GM12878 (cell line): ENCODE results near the gene DNAJC4. TPM values are rescaled to one million over a fixed set of nuclear protein-coding genes. Genes with fewer than 3 reads are reported as not detected.

Experiments
- ATAC-seq: fragments of 200-7000 bp; cut with Tn5 transposase; 3 replicates; pipeline ENCODE4 v1.9.1; 2020; ENCODE audit warnings: mild to moderate bottlenecking, moderate library complexity
- BruUV-seq: library from RNA; stranded (reverse); fragments of 400-500 nt; replicated peaks from 2 replicates; lab custom pipeline; 2021; lab: Mats Ljungman, UMichigan
- CTCF ChIA-PET: fragments of 300-600 bp; sonication (Branson Sonifier 250); formaldehyde crosslinking; extraction: SDS; loops from one replicate; lab custom pipeline; 2021; ENCODE audit warnings: inconsistent platforms; lab: Yijun Ruan, JAX
- POLR2A ChIA-PET: fragments of 350-600 bp; formaldehyde crosslinking; extraction: SDS; loops from one replicate; lab custom pipeline; 2021; ENCODE audit warnings: inconsistent platforms; lab: Charles Lee
- RAD21 ChIA-PET: fragments of 300-600 bp; sonication (Branson Sonifier 250); formaldehyde crosslinking; loops from one replicate; lab custom pipeline; 2023; ENCODE audit warnings: antibody characterized with exemption; ENCODE audit not compliant: unreplicated experiment; lab: Charles Lee
- SMC1A ChIA-PET: fragments of 300-600 bp; sonication (Branson Sonifier 250); formaldehyde crosslinking; loops from one replicate; lab custom pipeline; 2023; ENCODE audit not compliant: unreplicated experiment, uncharacterized antibody; lab: Charles Lee
- DNase-seq: peaks from one replicate; pipeline ENCODE4 v3.0.0-alpha.2; 2011; ENCODE audit warnings: low read depth, low spot score
- FAIRE-seq: peaks from 3 replicates; lab custom pipeline; 2011; peaks lifted over from hg19 to GRCh38; lab: Jason Lieb, UNC
- H2AFZ ChIP-seq: 2 replicates; pipeline ENCODE4 v1.6.0; 2011; ENCODE audit warnings: low read depth, low read length, control low read depth; ENCODE audit not compliant: control insufficient read depth
- H3K27ac ChIP-seq: 2 replicates; pipeline ENCODE4 v1.5.1; 2011; ENCODE audit warnings: control low read depth; ENCODE audit not compliant: control insufficient read depth, insufficient read depth
- H3K27me3 ChIP-seq, 2 experiments: replicated peaks in 1 of 2; 2 replicates each; pipeline versions ENCODE4 v1.6.0 to v1.6.1; 2011; ENCODE audit warnings: low read length in 1 of 2; ENCODE audit not compliant: control insufficient read depth in 2 of 2, insufficient read depth in 2 of 2
- H3K36me3 ChIP-seq, 2 experiments: 2 replicates each; pipeline ENCODE4 v1.5.1; 2011; ENCODE audit warnings: low read length in 1 of 2; ENCODE audit not compliant: control insufficient read depth in 2 of 2, insufficient read depth in 2 of 2
- H3K4me1 ChIP-seq: 2 replicates; pipeline ENCODE4 v1.6.1; 2011; ENCODE audit warnings: mild to moderate bottlenecking, low read length, moderate library complexity, mixed read lengths; ENCODE audit not compliant: control insufficient read depth, insufficient read depth
- H3K4me2 ChIP-seq: 2 replicates; pipeline ENCODE4 v1.6.0; 2011; ENCODE audit warnings: control low read depth; ENCODE audit not compliant: control insufficient read depth, insufficient read depth
- H3K4me3 ChIP-seq: fragments of 200-600 bp; sonication (generic); 2 replicates; pipeline ENCODE4 v1.5.1; 2016
- H3K79me2 ChIP-seq: 2 replicates; pipeline ENCODE4 v1.6.0; 2011; ENCODE audit warnings: low read length; ENCODE audit not compliant: control insufficient read depth, insufficient read depth
- H3K9ac ChIP-seq: 2 replicates; pipeline ENCODE4 v1.8.0; 2011; ENCODE audit warnings: low read length, control low read depth, mixed read lengths; ENCODE audit not compliant: control insufficient read depth, insufficient read depth
- H3K9me3 ChIP-seq: replicated peaks from 3 replicates; pipeline ENCODE4 v1.5.1; 2011; ENCODE audit warnings: mild to moderate bottlenecking, low read length; ENCODE audit not compliant: control insufficient read depth, insufficient read depth
- H4K20me1 ChIP-seq: 2 replicates; pipeline ENCODE4 v1.6.0; 2011; ENCODE audit not compliant: control insufficient read depth, insufficient read depth
- FOXK2 ChIP-seq: fragments of 450-650 bp; IDR thresholded peaks from 2 replicates; pipeline ENCODE4 v1.6.1; 2017; ENCODE audit warnings: mild to moderate bottlenecking, moderate library complexity
- MLLT1 ChIP-seq: fragments of 450-650 bp; IDR thresholded peaks from 2 replicates; pipeline ENCODE4 v1.6.1; 2016; ENCODE audit warnings: mild to moderate bottlenecking
- PAX8 ChIP-seq: fragments of 450-650 bp; IDR thresholded peaks from 2 replicates; pipeline ENCODE4 v1.6.1; 2017; ENCODE audit warnings: mild to moderate bottlenecking, moderate library complexity
- POLR2A ChIP-seq: IDR thresholded peaks from 2 replicates; pipeline ENCODE4 v1.6.1; 2011; ENCODE audit warnings: low read depth, mild to moderate bottlenecking, low read length
- POLR2AphosphoS5 ChIP-seq: IDR thresholded peaks from 2 replicates; pipeline ENCODE4 v1.6.1; 2011; ENCODE audit warnings: mild to moderate bottlenecking, low read length, inconsistent platforms
- SMAD1 ChIP-seq: fragments of 450-650 bp; IDR thresholded peaks from 2 replicates; pipeline ENCODE4 v1.6.1; 2018; ENCODE audit warnings: mild to moderate bottlenecking, low read depth; ENCODE audit not compliant: partially characterized antibody
- WRNIP1 ChIP-seq: IDR thresholded peaks from 2 replicates; pipeline ENCODE4 v1.6.1; 2011; ENCODE audit warnings: low read depth, low read length, improper control_type of control experiment, borderline replicate concordance
- ZBTB40 ChIP-seq: fragments of 450-650 bp; IDR thresholded peaks from 2 replicates; pipeline ENCODE4 v1.6.1; 2016; ENCODE audit warnings: mild to moderate bottlenecking, moderate library complexity, borderline replicate concordance
- ZNF207 ChIP-seq: fragments of 450-650 bp; IDR thresholded peaks from 2 replicates; pipeline ENCODE4 v1.6.1; 2014; ENCODE audit warnings: antibody characterized with exemption, mild to moderate bottlenecking, borderline replicate concordance
- WGBS: methylation state at CpG from one replicate; pipeline ENCODE4 v1.1.6; 2016; ENCODE audit warnings: low lambda C conversion rate; ENCODE audit not compliant: insufficient replicate concordance, insufficient coverage; ENCODE audit errors: missing lambda C conversion rate; 5-methylcytosine and 5-hydroxymethylcytosine counted together
- in situ Hi-C: fragments of 300-500 bp; cut with MboI; formaldehyde crosslinking; loops from 9 replicates; pipeline ENCODE4 v1.14.3; 2018; ENCODE audit warnings: mixed read lengths
- intact Hi-C: fragments of 100-400 bp; cut with micrococcal nuclease; formaldehyde crosslinking; loops from one replicate; pipeline ENCODE4 v1.14.2; 2022; ENCODE audit not compliant: unreplicated experiment
- polyA plus RNA-seq, 11 experiments: library from polyadenylated mRNA; depleted of rRNA in 4 of 11; unstranded in 6 of 11; stranded (reverse) in 5 of 11; fragments of >200 nt; fragmentation: Nextera tagmentation in 4 of 11; fragmentation: Illumina TruSeq in 1 of 11; extraction: Ambion mirVana in 4 of 11; extraction: Trizol in 1 of 11; gene quantifications; 1 replicate in 1 of 11; 2 replicates in 10 of 11; pipeline versions ENCODE4 v1.2.1 to v1.2.3, GENCODE V29; 2011 to 2016; ENCODE audit warnings: inconsistent platforms in 2 of 11, missing spikeins in 2 of 11, low read depth in 1 of 11
- total RNA-seq, 4 experiments: library from RNA; depleted of rRNA in 3 of 4; stranded (reverse); fragments of >200 nt in 3 of 4; fragmentation: Illumina TruSeq in 1 of 4; extraction: Trizol in 1 of 4; gene quantifications; 2 replicates each; pipeline versions ENCODE4 v1.2.1 to v1.2.3, GENCODE V29; 2013 to 2021

The DNAJC4 gene
- total and polyA plus RNA-seq, 10 of the 15 experiments (the other 5 are each of a cell fraction or from before 2014, with no cell fraction given), result 3.7 to 64.9 (median 30.1) TPM

- peaks cover 0 to 10% of the 10 kb centered on the region in 2 experiments; a peak in 2 of 4 replicates for H3K36me3 ChIP-seq
- WGBS, result 77% methylated on average over 8 of the region's 8 CpGs
- H2AFZ ChIP-seq, result no peak overlapping the region
- ChIA-PET CTCF (interaction anchor here (1.2 to 6.2 kb wide), 8 partner anchors 8 to 112 kb away, joined by 3 to 66 read pairs (median 12); partner anchors contain the start of genes BAD, CATSPERZ, FERMT3 and NUDT22), RAD21 (interaction anchor here (0.9 to 8.6 kb wide), 5 partner anchors 9 to 59 kb away, joined by 3 to 104 read pairs (median 4); partner anchors contain the start of genes FERMT3, NUDT22 and TRPT1), SMC1A (interaction anchor here (0.8 to 5.0 kb wide), 2 partner anchors 15 to 37 kb away, joined by 3 to 40 read pairs; partner anchors contain the start of gene FERMT3), POLR2A (interaction anchor here (1.2 to 7.4 kb wide), 8 partner anchors 16 to 61 kb away, joined by 3 to 82 read pairs (median 5); partner anchors contain the start of genes BAD, DNAJC4, FERMT3 and NUDT22)
- H3K9me3 ChIP-seq, result no peaks in the 10 kb centered on the region
- H4K20me1 ChIP-seq, result no peaks in the 10 kb centered on the region
- peak overlapping the region; percentile 46; the same call in 1 of the 2 replicates for H3K4me2 ChIP-seq
- DNase-seq, result no peak
- H3K27ac ChIP-seq, result no peak overlapping the region
- intact Hi-C loops, result no loop called here
- FAIRE-seq, result no peak
- ATAC-seq, result no peak
- H3K27me3 ChIP-seq, result no peaks in the 10 kb centered on the region
- H3K9ac ChIP-seq, result no peak overlapping the region
- no TSS peak for BruUV-seq
- H3K4me1 ChIP-seq, result peaks cover 32% of the 10 kb centered on the region
- no peak overlapping the region for H3K4me3 ChIP-seq
- H3K79me2 ChIP-seq, result peaks cover 38% of the 10 kb centered on the region
- in situ Hi-C loops, result loop anchor here (25.0 kb wide), 1 partner anchor 1619 kb away; the partner anchor contains the start of genes CFL1, EFEMP2 and MUS81
- TF ChIP-seq ZNF207 (no peak), WRNIP1 (no peak), MLLT1 (no peak), FOXK2 (no peak), PAX8 (no peak), POLR2AphosphoS5 (peak; percentile 52; the same call in 1 of the 2 replicates), ZBTB40 (no peak), SMAD1 (no peak), POLR2A (peak; percentile 59)
These were observed 13.0 kb downstream of the DNAJC4 start for GRCh38 chr11:64243236-64243854.
